Activated CD8-positive, alpha-beta memory T cell treated with anti-CD3 and anti-CD28 coated beads, Interleukin-2, amount 50 U/mL, for 48 hours (primary cell): ENCODE results near the gene MYH6.

ENCODE experiments used
- DNase-seq: peaks from one replicate; pipeline ENCODE4 v3.0.0-alpha.2; 2020

Gene MYH6

DNA sequence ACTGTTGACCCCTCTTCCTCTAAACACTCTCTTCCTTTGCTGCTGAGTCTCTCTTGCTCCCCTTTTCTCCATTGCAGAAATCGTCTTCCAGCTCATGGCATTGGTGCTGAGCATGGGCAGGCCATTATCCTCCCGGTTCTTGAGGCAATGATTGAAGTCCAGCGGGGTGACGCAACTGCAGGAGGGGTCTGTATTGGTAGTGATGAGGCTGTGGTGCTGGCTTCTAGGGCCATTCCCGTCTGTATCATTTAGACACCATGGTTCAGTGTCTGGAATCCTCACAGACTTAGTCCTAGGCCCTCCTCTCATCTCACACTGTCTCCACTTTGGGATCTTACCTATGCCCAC is 54.7 kb downstream of the MYH6 start:
- DNase-seq: no peak

GRCh38 chr14:23352506-23353432 is 55.3 kb downstream of the MYH6 start, which contains the start of gene SLC22A17:
TSS of gene SLC22A17 (minus strand) at chr14:23352887.
- DNase-seq: peak; percentile 68

DNA sequence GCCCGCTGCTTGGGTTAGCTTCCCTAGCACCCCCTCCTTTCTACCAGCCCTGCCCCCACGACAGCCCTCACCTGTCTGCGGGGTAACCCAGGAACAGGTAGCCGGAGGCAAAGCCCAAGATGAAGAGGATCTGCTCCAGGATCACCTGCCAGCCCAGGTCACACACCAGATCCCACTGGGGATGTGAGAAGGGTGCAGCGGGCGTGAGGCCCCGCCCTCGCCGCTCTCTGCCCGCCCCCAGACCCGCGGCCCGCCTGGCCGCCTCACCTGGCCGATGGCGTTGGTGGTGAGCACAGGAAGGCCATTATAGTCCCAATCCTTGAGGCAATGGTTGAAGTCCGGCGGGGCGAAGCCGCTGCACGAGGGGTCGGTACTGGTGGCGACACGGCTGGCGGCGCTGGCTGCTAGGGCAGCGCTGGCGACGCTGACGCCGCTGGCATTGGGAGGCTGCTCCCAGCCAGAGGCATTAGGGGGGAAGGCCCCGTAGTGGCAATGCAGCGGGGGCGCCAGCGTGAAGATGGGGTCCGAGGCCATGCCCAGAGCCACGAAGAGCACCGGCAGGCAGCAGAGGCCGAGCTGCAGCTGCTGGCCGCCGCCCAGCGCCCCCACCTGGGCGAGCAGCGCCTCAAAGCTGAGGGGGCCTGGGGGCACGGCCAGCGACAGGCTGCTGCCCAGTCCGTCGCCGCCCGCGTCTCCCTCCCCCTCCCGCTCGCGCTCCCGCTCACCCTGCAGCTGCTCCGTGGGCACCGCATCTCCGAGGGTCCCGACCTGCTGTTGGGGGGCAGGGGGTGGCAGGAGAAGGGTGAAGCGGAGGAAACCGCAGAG is 56.2 kb downstream of the MYH6 start:
- no peak for DNase-seq

- no peak for DNase-seq
Observed at GRCh38 chr14:23349156-23349845, 58.8 kb downstream of the MYH6 start.

DNA sequence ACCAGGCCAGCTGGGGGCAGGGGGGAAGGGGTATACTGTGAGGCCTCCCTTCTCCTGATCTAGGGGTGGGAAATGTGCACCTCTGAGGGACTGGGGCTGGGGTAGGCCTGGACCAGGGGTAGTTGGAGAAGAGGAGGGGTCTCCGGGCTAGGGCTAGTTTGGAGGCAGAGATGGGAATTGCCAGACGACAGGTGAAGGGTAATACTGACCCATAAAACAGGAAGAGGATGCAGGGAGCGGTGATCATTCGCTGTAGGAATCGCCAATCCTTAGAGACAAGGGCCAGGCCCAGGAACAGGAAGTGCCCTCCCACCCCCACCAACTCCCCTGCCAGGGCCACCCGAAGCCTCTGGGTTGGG is 59.8 kb downstream of the MYH6 start:
- DNase-seq: no peak

DNA sequence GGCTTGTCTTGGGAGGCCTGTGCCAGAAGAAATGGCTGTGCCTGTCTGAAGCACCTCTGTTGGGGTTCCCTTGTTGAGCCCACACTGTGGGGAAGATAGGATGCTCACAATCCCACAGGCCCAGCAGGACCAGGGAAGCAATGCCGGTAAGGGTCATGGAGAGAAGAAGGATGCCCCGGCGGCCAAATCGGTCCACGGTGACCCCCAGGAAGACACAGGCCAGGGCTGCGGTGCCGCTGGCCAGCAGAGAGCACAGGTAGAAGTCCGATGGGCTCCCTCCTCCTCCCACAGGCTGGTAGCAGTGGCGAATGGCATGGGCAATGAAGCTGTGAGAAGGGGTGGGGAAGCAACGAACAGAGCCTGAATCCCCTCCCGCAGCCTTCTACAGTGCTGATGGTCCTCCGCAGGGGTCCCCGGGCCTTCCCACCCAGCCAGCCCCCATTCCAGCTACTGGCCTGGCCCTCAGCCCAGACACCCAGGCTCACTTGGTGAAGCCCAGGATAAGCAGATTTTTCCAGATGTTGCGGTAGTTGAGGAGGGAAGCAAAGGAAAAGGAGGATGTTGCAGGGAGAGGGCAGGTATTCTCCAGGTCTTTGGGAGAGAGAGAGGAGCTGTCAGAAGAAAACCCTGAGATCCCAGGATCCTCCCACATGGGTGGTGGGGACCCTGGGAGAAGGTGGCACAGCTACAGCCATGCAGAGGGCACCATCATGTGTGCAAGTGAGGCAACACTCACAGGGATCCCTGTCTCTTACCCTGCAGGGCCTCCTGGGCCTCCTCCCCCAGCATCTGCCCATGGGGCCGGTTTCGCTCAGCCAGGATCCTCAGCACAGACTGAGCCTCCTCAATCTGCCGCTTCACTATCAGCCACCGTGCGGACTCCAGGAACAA is 60.4 kb downstream of the MYH6 start:
- no peak for DNase-seq

DNA sequence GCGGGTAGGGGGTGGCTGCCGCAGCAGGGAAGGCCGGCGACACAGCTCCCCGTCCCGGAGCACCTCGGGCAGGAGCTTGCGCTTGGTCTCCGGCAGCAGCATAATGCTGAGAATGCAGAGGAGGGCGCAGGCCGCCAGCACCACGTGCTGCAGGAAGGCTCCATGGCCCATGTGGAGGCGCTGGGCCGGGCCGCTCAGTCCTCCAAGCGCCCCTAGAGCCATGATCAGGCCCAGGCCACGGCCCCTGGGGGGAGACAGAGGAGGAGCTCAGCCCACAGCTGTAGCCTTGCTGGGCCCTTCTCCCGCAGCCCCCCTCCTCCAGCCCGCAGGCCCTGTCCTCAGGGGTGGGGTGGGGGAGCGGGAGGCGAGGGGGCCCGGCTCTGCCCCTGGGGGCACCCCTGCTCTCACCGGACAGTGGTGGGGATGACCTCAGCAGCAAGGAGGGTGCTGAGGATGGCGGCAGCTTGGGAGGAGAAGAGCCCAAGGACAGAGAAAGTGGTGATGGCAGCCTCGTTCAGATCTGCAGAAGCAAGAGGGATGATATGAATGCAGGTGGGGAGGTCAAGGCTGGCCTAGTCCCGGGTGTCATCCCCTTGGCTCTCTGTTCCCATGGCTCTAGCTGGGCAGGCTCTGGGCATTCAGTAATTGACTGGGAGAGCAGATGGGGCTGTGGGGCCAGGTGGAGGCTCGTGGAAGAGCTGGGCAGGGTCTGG is 61.2 kb downstream of the MYH6 start:
- DNase-seq: no peak

DNA sequence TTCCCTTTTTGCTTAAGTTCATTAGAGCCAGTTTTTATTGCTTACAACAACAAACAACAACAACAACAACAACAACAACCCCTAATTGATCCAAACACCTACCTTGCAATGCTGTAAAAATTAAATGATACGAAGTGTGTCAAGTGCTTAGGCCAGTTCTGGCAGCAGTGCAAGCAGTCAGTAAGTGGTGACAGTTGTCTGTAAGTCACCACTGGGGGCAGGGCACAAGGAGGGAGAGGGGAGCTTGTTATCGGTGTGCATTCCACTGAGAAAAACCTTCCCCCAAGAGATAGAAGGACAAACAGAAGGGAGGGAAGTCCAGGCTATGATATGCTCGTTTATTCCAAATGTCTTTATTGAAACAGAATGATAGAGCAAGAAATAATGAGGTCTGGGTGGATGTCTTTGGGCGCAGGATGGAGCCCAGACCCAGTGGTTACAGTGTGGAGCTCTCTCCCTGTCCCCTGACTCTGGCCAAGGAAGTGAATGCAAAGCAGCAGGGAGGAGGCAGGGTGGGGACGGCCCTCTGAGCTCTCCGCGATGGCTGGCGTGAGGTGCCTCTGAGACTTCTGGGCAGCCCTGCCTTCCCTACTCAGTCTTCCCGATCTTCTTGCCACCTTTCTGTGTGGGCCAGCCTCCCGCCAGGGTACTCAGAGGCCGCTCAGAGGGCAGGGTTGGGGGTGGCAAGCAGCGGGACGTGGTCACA is 61.9 kb downstream of the MYH6 start:
- no peak for DNase-seq

- no peak for DNase-seq
Observed at GRCh38 chr14:23344481-23344880, 63.6 kb downstream of the MYH6 start.

DNA sequence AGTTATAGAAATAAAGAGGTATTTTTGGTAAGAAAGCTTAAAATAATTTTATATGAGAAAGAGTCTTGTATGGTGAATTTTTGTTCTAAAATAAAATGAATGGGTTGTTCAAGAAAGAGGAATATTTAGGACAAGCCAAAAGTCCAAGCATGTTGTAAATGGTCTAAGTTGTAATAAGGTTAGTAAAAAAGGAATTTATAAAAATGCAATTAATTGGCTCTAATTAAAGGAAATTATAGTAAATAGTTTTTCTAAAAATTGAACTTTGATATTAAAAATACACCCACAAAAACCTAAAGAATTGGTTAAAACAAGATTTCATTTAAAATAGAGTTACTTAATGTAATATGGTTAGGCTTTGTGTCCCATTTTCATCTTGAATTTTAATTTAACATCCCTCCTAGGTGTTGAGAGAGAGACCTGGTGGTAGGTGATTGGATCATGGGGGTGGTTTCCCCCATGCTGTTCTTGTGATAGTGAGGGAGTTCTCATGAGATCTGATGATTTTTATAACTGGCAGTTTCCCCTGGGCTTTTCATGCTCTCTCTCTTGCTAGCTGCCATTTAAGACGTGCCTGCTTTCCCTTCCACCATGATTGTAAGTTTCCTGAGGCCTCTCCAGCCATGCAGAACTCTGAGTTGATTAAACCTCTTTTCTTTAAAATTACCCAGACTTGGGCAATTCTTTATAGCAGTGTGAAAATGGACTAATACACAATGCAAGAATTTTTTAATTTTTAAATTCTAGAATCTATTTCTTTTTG is 68.4 kb downstream of the MYH6 start:
- no peak for DNase-seq

DNA sequence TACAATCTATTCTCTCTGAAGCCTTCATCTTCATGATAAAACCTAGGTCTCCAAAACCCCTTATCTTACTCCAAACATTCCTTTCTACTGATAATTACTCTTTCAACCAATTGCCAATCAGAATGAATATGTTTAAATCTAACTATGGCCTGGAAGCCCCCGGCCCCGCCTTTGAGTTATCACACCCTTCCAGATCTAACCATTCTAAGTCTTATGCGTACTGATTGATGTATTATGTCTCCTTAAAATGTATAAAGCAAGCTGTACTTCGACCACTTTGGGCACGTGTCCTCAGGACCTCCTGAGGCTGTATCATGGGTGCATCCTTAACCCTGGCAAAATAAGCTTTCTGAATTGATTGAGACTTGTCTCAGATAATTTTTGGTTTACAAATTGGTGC is 72.5 kb downstream of the MYH6 start:
- no peak for DNase-seq
